HG03457 (cell line): ENCODE measurements around the gene CLDN3.

ENCODE experiments used
- ATAC-seq: cut with Tn5 transposase; IDR thresholded peaks from one replicate; pipeline ENCODE4 v1.9.1; 2021; ENCODE audit warnings: moderate number of reproducible peaks; ENCODE audit not compliant: unreplicated experiment

The CLDN3 gene

DNA sequence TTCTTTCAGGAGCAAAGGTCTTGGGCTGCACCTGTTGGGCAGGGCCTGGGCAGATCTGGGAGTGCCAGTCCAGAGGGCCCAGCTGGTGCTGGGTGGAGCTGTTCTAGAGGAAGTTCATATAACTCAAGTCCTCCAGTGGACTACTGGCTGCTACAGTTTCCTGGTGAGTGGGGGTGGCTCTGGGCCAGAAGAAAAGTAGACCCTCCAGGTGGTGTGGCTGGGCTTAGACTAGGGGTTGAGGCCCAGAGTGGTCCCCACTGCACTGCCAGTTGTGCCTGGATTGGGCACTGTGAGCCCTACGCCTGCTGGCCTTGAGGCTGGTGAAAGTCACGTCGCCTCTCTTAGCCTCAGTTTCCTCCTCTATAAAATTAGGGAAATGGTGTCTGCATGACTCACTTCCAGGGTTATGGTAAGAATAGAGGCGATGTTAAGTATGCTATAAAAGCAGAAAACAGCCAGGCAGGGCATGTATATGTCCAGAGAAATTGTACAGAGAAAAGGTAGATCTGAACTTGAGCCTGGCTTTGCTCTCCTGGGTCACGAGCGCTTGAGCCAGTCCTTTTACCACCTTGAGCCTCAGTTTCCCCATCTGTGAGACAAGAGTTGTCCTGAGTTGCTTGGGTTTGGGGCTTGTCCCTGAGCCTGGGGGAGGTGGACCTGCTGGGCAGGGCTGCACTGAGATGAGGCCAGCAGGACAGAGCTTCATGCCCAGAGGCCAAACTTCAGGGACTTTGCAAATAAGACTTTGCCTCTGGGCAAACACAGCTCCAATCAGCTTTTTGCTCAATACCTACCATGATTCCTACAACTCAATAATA lies 3.8 kb upstream of the CLDN3 start:
- ATAC-seq = no peak

DNA sequence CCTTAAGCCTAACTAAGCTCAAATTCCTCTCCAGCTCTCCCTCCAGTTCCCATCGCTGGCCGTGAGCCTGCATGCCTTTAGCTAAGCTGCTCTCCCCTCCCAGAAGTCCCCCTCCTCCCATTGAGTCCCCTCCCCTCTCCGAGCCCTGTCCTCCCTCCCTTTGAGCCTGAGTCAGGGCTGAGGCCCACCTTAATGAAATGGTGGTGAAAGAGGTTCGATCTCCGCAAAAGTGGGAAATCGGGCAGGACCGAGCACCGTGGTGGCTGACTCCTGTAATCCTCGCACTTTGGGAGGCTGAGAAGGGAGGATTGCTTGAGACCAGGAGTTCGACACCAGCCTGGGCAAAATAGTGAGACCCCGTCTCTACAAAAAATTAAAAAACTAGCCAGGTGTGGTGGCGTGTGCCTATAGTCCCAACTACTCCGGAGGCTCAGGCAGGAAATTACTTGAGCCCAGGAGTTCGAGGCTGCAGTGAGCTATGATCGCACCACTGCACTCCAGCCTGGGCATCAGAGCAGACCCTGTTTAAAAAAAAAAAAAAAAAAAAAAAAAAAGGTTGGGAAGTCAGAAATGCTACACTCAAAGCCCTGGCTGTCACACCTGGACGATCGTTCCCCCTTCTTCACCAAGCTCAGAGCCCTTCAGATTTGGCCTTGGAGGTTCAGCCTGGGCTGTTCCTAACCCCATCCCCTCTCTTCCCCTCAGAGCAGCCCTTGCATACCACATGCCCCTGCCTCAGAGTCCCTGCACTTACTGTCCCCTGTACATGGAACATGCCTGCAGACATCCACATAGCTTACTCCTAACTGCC lies 995 bp upstream of the CLDN3 start:
- no peak for ATAC-seq

GRCh38 chr7:73769481-73770001 lies 529 bp downstream of the CLDN3 start:
- no peak for ATAC-seq

GRCh38 chr7:73768641-73769480 lies 1.2 kb downstream of the CLDN3 start:
- no peak for ATAC-seq

GRCh38 chr7:73766556-73767229 lies 3.4 kb downstream of the CLDN3 start:
- ATAC-seq = no peak

GRCh38 chr7:73762659-73762999 lies 7.4 kb downstream of the CLDN3 start:
- ATAC-seq = no peak

GRCh38 chr7:73761854-73762658 lies 8.0 kb downstream of the CLDN3 start:
- no peak for ATAC-seq

DNA sequence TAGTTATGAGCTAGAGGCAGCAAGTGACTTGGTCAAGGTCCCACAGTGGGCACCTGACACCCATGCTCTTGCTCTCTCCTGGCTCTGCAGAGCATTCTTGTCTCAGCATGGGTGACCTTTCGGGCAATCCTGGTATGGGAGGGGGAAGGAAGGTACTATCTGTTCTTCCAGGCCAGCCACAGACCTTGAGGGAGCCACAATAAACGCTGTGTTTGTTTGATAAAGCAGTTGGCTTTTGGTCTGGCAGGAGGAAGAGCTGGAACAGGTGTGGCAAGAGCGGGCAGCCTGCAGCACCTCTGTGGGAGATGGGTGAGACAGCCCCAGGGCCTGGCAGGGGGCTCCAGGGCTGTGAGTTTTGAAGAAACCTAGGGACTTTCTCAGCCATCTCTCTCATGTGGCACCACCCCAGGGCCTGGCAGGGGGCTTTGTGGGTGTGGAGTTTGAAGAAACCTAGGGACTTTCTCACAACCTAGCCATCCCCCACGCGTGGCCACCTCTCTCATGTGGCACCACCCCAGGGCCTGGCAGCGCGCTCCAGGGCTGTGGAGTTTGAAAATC lies 11.4 kb downstream of the CLDN3 start:
- ATAC-seq = no peak

DNA sequence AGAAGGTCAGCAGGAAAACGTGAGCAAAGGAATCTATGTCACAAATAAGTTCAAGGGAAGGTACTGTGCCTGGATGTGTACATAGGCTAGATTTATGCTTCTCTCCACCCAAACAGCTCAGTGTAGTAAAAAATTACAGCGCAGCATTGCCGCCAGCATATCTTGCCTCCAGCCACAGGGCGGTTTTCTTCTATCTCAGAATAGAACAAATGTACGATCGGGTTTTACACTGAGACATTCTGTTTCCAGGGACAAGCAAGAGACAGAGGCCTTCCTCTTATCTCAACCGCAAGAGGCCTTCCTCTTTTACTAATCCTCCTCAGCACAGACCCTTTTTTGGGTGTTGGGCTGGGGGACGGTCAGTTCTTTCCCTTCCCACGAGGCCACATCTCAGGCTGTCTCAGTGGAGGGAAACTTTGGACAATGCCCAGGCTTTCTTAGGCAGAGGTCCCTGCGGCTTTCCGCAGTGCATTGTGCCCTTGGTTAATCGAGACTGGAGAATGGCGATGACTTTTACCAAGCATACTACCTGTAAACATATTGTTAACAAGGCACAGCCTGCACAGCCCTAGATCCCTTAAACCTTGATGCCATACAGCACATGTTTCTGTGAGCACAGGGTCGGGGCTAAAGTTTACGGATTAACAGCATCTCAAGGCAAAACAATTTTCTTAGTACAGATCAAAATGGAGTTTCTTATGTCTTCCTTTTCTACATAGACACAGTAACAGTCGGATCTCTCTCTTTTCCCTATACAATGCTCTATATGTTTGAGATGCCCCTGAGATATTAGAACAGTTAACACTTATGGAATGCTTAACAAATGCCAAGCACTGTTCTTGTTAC lies 19.9 kb downstream of the CLDN3 start:
- ATAC-seq = no peak

DNA sequence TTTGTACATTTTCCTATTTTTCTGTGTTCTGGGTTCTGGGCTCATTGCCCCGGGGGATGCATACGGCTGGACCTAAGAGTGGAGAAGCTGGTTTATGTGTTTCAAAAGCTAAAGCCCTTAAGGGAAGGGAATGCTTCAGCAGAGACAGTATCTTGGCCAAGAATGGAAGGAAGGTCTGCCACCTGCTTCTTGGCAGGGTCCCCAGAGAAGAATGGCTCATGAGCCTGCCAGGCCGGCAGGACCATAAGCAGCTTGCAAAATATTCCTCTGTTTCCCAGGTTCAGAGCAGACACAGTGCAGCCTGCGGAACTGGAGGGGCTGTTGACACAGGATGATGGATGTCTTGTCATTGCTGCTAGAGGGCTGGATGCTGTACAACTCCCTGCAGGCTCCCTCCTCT lies 23.7 kb downstream of the CLDN3 start:
- ATAC-seq = no peak

DNA sequence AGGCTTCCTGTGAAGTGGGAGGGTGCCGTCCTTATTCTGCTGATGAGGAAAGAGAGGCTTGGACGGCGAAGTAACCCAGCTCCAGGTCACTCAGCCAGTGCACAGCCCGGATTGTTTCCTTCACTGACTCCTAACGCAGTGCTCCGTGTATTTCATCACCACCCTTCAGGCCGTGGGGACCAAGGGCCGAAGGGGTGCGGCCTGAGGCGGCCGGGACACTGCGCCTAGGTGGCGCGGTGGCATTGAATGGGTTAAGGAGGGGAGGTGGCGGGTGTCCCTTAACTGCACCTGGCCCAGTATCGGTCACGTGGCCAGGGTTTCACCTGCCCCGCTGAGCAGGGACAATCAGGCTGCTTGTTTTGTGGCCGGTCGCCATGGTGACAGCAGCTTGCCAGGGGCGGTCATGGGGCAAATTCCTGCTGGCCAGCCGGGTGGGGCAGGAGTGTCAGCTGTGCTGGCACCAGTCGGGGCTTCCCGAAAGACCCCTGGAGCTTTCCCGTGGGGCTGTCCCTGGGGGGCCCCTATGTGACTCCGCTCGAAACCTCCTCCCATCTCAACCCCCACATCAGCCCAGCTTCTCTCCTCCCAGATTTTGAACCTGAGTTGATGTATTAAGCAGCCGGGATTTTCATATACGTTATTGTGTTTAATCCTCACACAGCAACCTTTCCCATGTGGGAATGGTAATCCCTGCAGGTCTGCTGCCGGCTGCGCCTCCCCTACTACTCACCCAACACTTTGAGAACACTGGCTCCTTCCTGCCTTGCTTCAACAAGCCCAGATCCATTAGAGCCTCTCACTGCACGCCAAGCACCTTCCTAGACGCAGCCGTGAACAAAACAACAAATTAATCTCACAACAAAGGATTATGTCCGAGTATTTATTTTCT lies 27.1 kb downstream of the CLDN3 start:
- no peak for ATAC-seq

GRCh38 chr7:73742338-73742752 lies 27.7 kb downstream of the CLDN3 start:
- no peak for ATAC-seq

DNA sequence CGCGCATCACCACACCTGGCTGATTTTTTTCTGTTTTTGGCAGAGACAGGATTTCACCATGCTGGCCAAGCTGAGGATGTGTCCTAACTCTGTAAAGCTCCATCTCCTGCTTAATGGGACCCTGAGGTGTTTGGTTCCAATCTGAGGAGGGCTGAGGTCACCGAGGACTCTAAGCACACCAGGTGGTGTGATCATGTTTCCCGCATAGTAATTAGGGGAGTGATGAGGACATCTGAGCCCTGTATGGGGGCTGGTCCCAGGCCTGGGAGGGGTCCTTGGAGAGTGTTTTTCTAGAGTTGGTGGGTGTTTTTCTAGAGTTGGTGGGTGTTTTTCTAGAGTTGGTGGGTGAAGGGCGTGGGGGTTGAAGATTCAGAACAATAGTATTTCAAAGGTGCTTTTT lies 28.5 kb downstream of the CLDN3 start:
- ATAC-seq = no peak

- no peak for ATAC-seq
Measured at GRCh38 chr7:73740771-73741170, 29.3 kb downstream of the CLDN3 start.

DNA sequence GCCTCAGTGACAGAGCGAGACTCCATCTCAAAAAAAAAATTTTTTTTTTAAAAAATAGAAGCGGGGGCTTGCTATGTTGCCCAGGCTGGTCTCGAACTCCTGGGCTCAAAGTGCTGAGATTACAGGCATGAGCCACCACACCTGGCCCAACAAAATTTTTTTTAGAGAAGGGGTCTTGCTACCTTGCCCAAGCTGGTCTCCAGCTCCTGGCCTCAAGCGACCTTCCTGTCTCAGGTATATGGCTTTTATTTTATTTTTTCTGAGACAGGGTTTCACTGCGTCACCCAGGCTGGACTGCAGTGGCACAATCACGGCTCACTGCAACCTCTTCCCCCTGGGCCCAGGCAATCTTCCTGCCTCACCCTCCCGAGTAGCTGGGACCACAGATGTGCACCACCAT lies 29.9 kb downstream of the CLDN3 start:
- no peak for ATAC-seq

DNA sequence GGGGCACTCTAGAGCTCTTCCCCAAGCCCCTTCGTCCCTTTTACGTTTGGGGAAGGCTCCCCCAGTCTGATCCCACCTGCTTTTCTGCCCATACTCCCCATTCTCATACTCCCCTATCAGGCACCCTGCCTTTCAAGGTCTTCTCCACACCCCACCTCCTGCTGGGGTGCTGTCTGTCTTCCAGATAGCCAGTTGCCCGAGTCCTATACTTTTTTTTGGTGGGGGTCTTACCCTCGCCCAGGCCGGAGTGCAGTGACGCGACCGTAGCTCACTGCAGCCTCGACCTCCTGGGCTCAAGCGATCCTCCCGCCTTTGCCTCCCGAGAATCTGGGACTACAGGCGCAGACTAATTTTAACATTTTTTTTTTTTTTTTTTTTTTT lies 30.7 kb downstream of the CLDN3 start:
- no peak for ATAC-seq

GRCh38 chr7:73738612-73739386 lies 31.3 kb downstream of the CLDN3 start, which contains the start of gene ABHD11:
Gene ABHD11 (minus strand): TSS chr7:73738802. CDS start chr7:73738770, 32 bp downstream.
- ATAC-seq = peak; percentile 78
